GM12878 (cell line): Measurements from ENCODE around the gene TP63. TPM values are rescaled to one million over a fixed set of nuclear protein-coding genes. Genes with fewer than 3 reads are reported as not detected.

Experiments used
- BCL11A ChIP-seq: IDR thresholded peaks from 2 replicates; pipeline ENCODE4 v1.6.1; 2011; ENCODE audit warnings: low read depth, low read length
- BHLHE40 ChIP-seq, 2 experiments: fragments of 450-650 bp in 1 of 2; IDR thresholded peaks; 2 replicates each; pipeline ENCODE4 v1.6.1; 2011 to 2017; ENCODE audit warnings: low read depth in 2 of 2, borderline replicate concordance in 1 of 2, improper control_type of control experiment in 1 of 2, low read length in 1 of 2, mild to moderate bottlenecking in 1 of 2
- BRCA1 ChIP-seq: IDR thresholded peaks from 2 replicates; pipeline ENCODE4 v1.6.1; 2011; ENCODE audit warnings: low read depth, low read length, improper control_type of control experiment
- CEBPB ChIP-seq, 2 experiments: fragments of 150-350 bp in 1 of 2; IDR thresholded peaks; 2 replicates each; pipeline ENCODE4 v1.6.1; 2012 to 2014; ENCODE audit warnings: low read depth in 2 of 2, low read length in 2 of 2, borderline replicate concordance in 1 of 2, inconsistent platforms in 1 of 2
- CREB1 ChIP-seq: IDR thresholded peaks from 2 replicates; pipeline ENCODE4 v1.6.1; 2012; ENCODE audit warnings: low read depth, mild to moderate bottlenecking, inconsistent platforms
- CREM ChIP-seq: IDR thresholded peaks from 2 replicates; pipeline ENCODE4 v1.6.1; 2014; ENCODE audit warnings: antibody characterized with exemption, low read depth
- EGR1 ChIP-seq, 2 experiments: IDR thresholded peaks; 1 replicate in 1 of 2; 2 replicates in 1 of 2; pipeline ENCODE4 v1.6.1; 2011 to 2012; ENCODE audit warnings: low read depth in 2 of 2, low read length in 2 of 2, borderline replicate concordance in 1 of 2, mild to moderate bottlenecking in 1 of 2, moderate library complexity in 1 of 2
- EP300 ChIP-seq, 2 experiments: fragments of 150-350 bp in 1 of 2; IDR thresholded peaks; 2 replicates each; pipeline ENCODE4 v1.6.1; 2011 to 2012; ENCODE audit warnings: low read depth in 2 of 2, low read length in 2 of 2, borderline replicate concordance in 1 of 2, improper control_type of control experiment in 1 of 2, inconsistent platforms in 1 of 2; ENCODE audit not compliant: control insufficient read depth in 1 of 2
- FOXM1 ChIP-seq: IDR thresholded peaks from 2 replicates; pipeline ENCODE4 v1.6.1; 2012; ENCODE audit warnings: low read depth, mild to moderate bottlenecking, inconsistent platforms, low read length, moderate library complexity
- IKZF1 ChIP-seq: fragments of 450-650 bp; conservative IDR thresholded peaks from 2 replicates; pipeline ENCODE4 v1.6.1; 2017; ENCODE audit warnings: antibody characterized with exemption, mild to moderate bottlenecking
- JUND ChIP-seq: IDR thresholded peaks from 2 replicates; pipeline ENCODE4 v1.6.1; 2012; ENCODE audit warnings: low read depth, mild to moderate bottlenecking, low read length, improper control_type of control experiment, moderate library complexity
- MEF2B ChIP-seq: fragments of 450-650 bp; IDR thresholded peaks from 2 replicates; pipeline ENCODE4 v1.6.1; 2018; ENCODE audit warnings: mild to moderate bottlenecking, moderate library complexity; ENCODE audit not compliant: partially characterized antibody, poor library complexity, severe bottlenecking
- NBN ChIP-seq: fragments of 450-650 bp; IDR thresholded peaks from 2 replicates; pipeline ENCODE4 v1.6.1; 2016
- NFYB ChIP-seq: IDR thresholded peaks from 2 replicates; pipeline ENCODE4 v1.6.1; 2011; ENCODE audit warnings: low read depth, mild to moderate bottlenecking, low read length, improper control_type of control experiment, moderate library complexity; ENCODE audit not compliant: insufficient read depth
- NKRF ChIP-seq: fragments of 450-650 bp; conservative IDR thresholded peaks from 2 replicates; pipeline ENCODE4 v1.6.1; 2017; ENCODE audit warnings: mild to moderate bottlenecking, moderate library complexity
- NR2C2 ChIP-seq: IDR thresholded peaks from 2 replicates; pipeline ENCODE4 v1.6.1; 2011; ENCODE audit warnings: borderline replicate concordance, low read depth; ENCODE audit not compliant: control insufficient read depth, insufficient read length
- POLR2AphosphoS2 ChIP-seq: IDR thresholded peaks from 2 replicates; pipeline ENCODE4 v1.6.1; 2011; ENCODE audit warnings: low read depth, mild to moderate bottlenecking, low read length, improper control_type of control experiment, moderate library complexity
- SMAD1 ChIP-seq: fragments of 450-650 bp; IDR thresholded peaks from 2 replicates; pipeline ENCODE4 v1.6.1; 2018; ENCODE audit warnings: mild to moderate bottlenecking, low read depth; ENCODE audit not compliant: partially characterized antibody
- SP1 ChIP-seq: IDR thresholded peaks from one replicate; pipeline ENCODE4 v1.6.1; 2011; ENCODE audit warnings: low read depth, low read length
- TAF1 ChIP-seq: IDR thresholded peaks from 2 replicates; pipeline ENCODE4 v1.6.1; 2011; ENCODE audit warnings: mild to moderate bottlenecking, low read depth, low read length, borderline replicate concordance
- TBL1XR1 ChIP-seq: IDR thresholded peaks from 2 replicates; pipeline ENCODE4 v1.6.1; 2012; ENCODE audit warnings: low read depth, low read length, improper control_type of control experiment
- YY1 ChIP-seq: IDR thresholded peaks from 2 replicates; pipeline ENCODE4 v1.6.1; 2011; ENCODE audit warnings: low read depth, mild to moderate bottlenecking, low read length
- polyA plus RNA-seq, 11 experiments: library from polyadenylated mRNA; depleted of rRNA in 4 of 11; unstranded in 6 of 11; stranded (reverse) in 5 of 11; fragments of >200 nt; fragmentation: Nextera tagmentation in 4 of 11; fragmentation: Illumina TruSeq in 1 of 11; extraction: Ambion mirVana in 4 of 11; extraction: Trizol in 1 of 11; gene quantifications; 1 replicate in 1 of 11; 2 replicates in 10 of 11; pipeline versions ENCODE4 v1.2.1 to v1.2.3, GENCODE V29; 2011 to 2016; ENCODE audit warnings: inconsistent platforms in 2 of 11, missing spikeins in 2 of 11, low read depth in 1 of 11
- total RNA-seq, 4 experiments: library from RNA; depleted of rRNA in 3 of 4; stranded (reverse); fragments of >200 nt in 3 of 4; fragmentation: Illumina TruSeq in 1 of 4; extraction: Trizol in 1 of 4; gene quantifications; 2 replicates each; pipeline versions ENCODE4 v1.2.1 to v1.2.3, GENCODE V29; 2013 to 2021
- TF ChIP-seq, protein P1 (sequence below): IDR thresholded peaks from 2 replicates; pipeline ENCODE4 v1.6.1; 2012; ENCODE audit warnings: mild to moderate bottlenecking, low read depth, low read length
- TF ChIP-seq, protein P2 (sequence below): fragments of 450-650 bp; IDR thresholded peaks from 2 replicates; pipeline ENCODE4 v1.6.1; 2016; ENCODE audit warnings: mild to moderate bottlenecking

Gene TP63
- total and polyA plus RNA-seq, 10 of the 15 experiments (the other 5 are each of a cell fraction or from before 2014, with no cell fraction given) = 1.4 to 10.8 (median 6.2) TPM

DNA sequence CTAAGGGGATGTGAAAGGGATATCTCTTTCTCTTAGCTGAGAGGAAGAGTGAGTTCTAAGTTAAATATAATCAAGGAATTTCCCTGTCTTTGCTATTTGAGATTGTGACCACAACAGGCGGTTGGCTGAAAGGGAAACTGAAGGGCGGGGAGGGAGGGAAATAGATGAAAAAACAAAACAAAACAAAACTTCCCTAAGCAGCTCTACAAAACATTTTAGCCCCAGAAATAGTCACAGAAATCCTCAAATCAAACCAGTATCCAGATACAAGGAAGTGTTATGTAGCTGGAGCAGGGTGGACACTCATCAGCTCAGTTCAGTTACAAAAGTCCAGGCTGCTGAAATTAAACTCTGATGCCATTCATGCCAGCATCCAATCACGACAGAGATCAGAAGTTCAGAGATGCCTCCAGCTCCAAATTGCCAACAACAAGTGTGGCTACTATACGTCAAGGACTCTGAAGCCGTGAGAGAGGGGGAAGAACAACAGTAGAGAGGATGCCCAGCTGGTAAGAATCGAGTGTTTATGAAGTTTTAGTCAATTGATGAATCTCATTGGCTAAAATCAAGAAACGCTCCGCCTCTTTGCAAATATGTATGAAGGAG lies 319 bp upstream of the TP63 start (continued):
- peak; percentile 45 for TF ChIP-seq IKZF1
- peak; percentile 15; the same call in 1 of the 2 replicates for TF ChIP-seq CREB1
- no peak for TF ChIP-seq SP1
- TF ChIP-seq JUND = no peak
- peak in 1 of 2 experiments; percentile 41; a peak in 1 of 4 replicates for TF ChIP-seq EP300 (IDR thresholded peaks at IDR 0.05; ENCODE audit: borderline replicate concordance in 1 of 2, control insufficient read depth in 1 of 2, low read depth in 2 of 2, low read length in 2 of 2)
- peak; percentile 32 for TF ChIP-seq MEF2B
- no peak for TF ChIP-seq NKRF
- 0 out of 2 replicates have a peak, but pooled peaks have one; percentile 27 for TF ChIP-seq NBN
- peak; percentile 33; the same call in 1 of the 2 replicates for TF ChIP-seq FOXM1
- peak; percentile 57; the same call in 1 of the 2 replicates for TF ChIP-seq NFYB
- TF ChIP-seq EGR1 (IDR thresholded peaks at IDR 0.05; ENCODE audit: borderline replicate concordance in 1 of 2, low read depth in 2 of 2, low read length in 2 of 2) = no peak
- TF ChIP-seq BCL11A = no peak; the same call in 1 of the 2 replicates
- TF ChIP-seq CREM = 0 out of 2 replicates have a peak, but pooled peaks have one; percentile 16
- no peak for TF ChIP-seq BRCA1
- TF ChIP-seq, protein P1, sequence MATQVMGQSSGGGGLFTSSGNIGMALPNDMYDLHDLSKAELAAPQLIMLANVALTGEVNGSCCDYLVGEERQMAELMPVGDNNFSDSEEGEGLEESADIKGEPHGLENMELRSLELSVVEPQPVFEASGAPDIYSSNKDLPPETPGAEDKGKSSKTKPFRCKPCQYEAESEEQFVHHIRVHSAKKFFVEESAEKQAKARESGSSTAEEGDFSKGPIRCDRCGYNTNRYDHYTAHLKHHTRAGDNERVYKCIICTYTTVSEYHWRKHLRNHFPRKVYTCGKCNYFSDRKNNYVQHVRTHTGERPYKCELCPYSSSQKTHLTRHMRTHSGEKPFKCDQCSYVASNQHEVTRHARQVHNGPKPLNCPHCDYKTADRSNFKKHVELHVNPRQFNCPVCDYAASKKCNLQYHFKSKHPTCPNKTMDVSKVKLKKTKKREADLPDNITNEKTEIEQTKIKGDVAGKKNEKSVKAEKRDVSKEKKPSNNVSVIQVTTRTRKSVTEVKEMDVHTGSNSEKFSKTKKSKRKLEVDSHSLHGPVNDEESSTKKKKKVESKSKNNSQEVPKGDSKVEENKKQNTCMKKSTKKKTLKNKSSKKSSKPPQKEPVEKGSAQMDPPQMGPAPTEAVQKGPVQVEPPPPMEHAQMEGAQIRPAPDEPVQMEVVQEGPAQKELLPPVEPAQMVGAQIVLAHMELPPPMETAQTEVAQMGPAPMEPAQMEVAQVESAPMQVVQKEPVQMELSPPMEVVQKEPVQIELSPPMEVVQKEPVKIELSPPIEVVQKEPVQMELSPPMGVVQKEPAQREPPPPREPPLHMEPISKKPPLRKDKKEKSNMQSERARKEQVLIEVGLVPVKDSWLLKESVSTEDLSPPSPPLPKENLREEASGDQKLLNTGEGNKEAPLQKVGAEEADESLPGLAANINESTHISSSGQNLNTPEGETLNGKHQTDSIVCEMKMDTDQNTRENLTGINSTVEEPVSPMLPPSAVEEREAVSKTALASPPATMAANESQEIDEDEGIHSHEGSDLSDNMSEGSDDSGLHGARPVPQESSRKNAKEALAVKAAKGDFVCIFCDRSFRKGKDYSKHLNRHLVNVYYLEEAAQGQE = no peak
- 0 out of 4 replicates have a peak, but pooled peaks of 1 of the 2 experiments have one; percentile 21 for TF ChIP-seq BHLHE40 (IDR thresholded peaks at IDR 0.05; ENCODE audit: borderline replicate concordance in 1 of 2, low read depth in 2 of 2, low read length in 1 of 2)
- TF ChIP-seq TBL1XR1 = peak; percentile 77; the same call in 1 of the 2 replicates
- TF ChIP-seq SMAD1 = no peak
- TF ChIP-seq CEBPB (IDR thresholded peaks at IDR 0.05; ENCODE audit: borderline replicate concordance in 1 of 2, low read depth in 2 of 2, low read length in 2 of 2) = no peak
- TF ChIP-seq YY1 = no peak
- TF ChIP-seq NR2C2 = no peak
- TF ChIP-seq, protein P2, sequence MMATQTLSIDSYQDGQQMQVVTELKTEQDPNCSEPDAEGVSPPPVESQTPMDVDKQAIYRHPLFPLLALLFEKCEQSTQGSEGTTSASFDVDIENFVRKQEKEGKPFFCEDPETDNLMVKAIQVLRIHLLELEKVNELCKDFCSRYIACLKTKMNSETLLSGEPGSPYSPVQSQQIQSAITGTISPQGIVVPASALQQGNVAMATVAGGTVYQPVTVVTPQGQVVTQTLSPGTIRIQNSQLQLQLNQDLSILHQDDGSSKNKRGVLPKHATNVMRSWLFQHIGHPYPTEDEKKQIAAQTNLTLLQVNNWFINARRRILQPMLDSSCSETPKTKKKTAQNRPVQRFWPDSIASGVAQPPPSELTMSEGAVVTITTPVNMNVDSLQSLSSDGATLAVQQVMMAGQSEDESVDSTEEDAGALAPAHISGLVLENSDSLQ = peak; percentile 56
- TF ChIP-seq POLR2AphosphoS2 = peak; percentile 62; the same call in 1 of the 2 replicates
- no peak for TF ChIP-seq TAF1
